ENCODE measurements around the gene NFKBIL1.

GRCh38 chr6:31541658-31542521 lies 5.5 kb upstream of the NFKBIL1 start, which contains the start of gene DDX39B:
- TF ChIP-seq ZNF274 (IDR thresholded peaks at IDR 0.05; ENCODE audit: low read depth, low read length) (no peak), YY1 (IDR thresholded peaks at IDR 0.05; ENCODE audit: insufficient read depth, insufficient read length) (peak; percentile 62), SUZ12 (IDR thresholded peaks at IDR 0.05; ENCODE audit: extremely low read depth, insufficient read depth, insufficient read length) (no peak)
